Ascending aorta (tissue), 2 donors: ENCODE data around the gene ACTL8. TPM values are rescaled to one million over a fixed set of nuclear protein-coding genes. Genes with fewer than 3 reads are reported as not detected.

Experiments
- DNase-seq, 2 donors: peaks; one replicate each; pipeline ENCODE4 v3.0.0-alpha.2; 2019; ENCODE audit warnings: low spot score in 2 of 2
- H3K27ac ChIP-seq, 2 donors: fragments of 200-600 bp; sonication (generic); one replicate each; pipeline ENCODE4 v1.5.1; 2016 to 2017; ENCODE audit warnings: mild to moderate bottlenecking in 1 of 2
- H3K27me3 ChIP-seq: fragments of 200-600 bp; sonication (generic); one replicate; pipeline ENCODE4 v1.5.1; 2017
- H3K36me3 ChIP-seq, 2 donors: fragments of 200-600 bp; sonication (generic); one replicate each; pipeline ENCODE4 v1.5.1; 2016
- H3K4me1 ChIP-seq, 2 donors: fragments of 200-600 bp; sonication (generic); one replicate each; pipeline ENCODE4 v1.5.1; 2016 to 2017; ENCODE audit warnings: mild to moderate bottlenecking in 1 of 2
- H3K4me3 ChIP-seq, 2 donors: fragments of 200-600 bp; sonication (generic); one replicate each; pipeline ENCODE4 v1.5.1; 2016 to 2017; ENCODE audit warnings: mild to moderate bottlenecking in 1 of 2
- H3K9me3 ChIP-seq, 2 donors: fragments of 200-600 bp; sonication (generic); one replicate each; pipeline ENCODE4 v1.5.1; 2016
- CTCF ChIP-seq, 3 experiments: fragments of 200-600 bp in 2 of 3; fragments of 450-650 bp in 1 of 3; sonication (generic) in 2 of 3; IDR thresholded peaks; one replicate each; pipeline ENCODE4 v1.5.1; 2016 to 2019; ENCODE audit warnings: antibody characterized with exemption in 3 of 3, mild to moderate bottlenecking in 1 of 3, moderate library complexity in 1 of 3
- intact Hi-C: fragments of 100-400 bp; cut with DNase I; formaldehyde crosslinking; loops from one replicate; pipeline ENCODE4 v1.15.1; 2023
- total RNA-seq: library from RNA; depleted of rRNA; stranded (reverse); fragments of >200 nt; gene quantifications from one replicate; pipeline ENCODE4 v1.1.0, GENCODE V29; 2016

The ACTL8 gene
- total RNA-seq, 1 donor from 2014 or later, result not detected

GRCh38 chr1:17763995-17764394 is 8.9 kb downstream of the ACTL8 start:
- H3K27me3 ChIP-seq, result no peaks in the 10 kb centered on the region
- no peaks in the 10 kb centered on the region for H3K36me3 ChIP-seq
- H3K4me3 ChIP-seq, result no peak overlapping the region
- intact Hi-C loops, result no loop called here
- H3K27ac ChIP-seq, result no peak overlapping the region
- no peak for DNase-seq
- H3K4me1 ChIP-seq, result no peaks in the 10 kb centered on the region
- no peak for TF ChIP-seq CTCF (IDR thresholded peaks at IDR 0.05)
- peaks cover 16 to 21% of the 10 kb centered on the region in 2 donors for H3K9me3 ChIP-seq

- intact Hi-C loops, result no loop called here
- H3K27me3 ChIP-seq, result no peaks in the 10 kb centered on the region
- H3K36me3 ChIP-seq, result no peaks in the 10 kb centered on the region
- peaks cover 10 to 16% of the 10 kb centered on the region in 2 donors for H3K9me3 ChIP-seq
- no peak overlapping the region for H3K27ac ChIP-seq
- TF ChIP-seq CTCF (IDR thresholded peaks at IDR 0.05), result no peak
- no peaks in the 10 kb centered on the region for H3K4me1 ChIP-seq
- H3K4me3 ChIP-seq, result no peak overlapping the region
- no peak for DNase-seq
These were observed 9.5 kb downstream of the ACTL8 start for GRCh38 chr1:17764591-17764990.

- no peak for DNase-seq
- intact Hi-C loops, result no loop called here
These were observed 10.6 kb downstream of the ACTL8 start for GRCh38 chr1:17765444-17766411.

GRCh38 chr1:17768651-17769241 is 13.6 kb downstream of the ACTL8 start:
- intact Hi-C loops, result no loop called here
- no peaks in the 10 kb centered on the region for H3K36me3 ChIP-seq
- no peak overlapping the region for H3K4me3 ChIP-seq
- H3K27me3 ChIP-seq, result no peaks in the 10 kb centered on the region
- DNase-seq, result peak in 1 of 2 donors; percentile 68
- no peaks in the 10 kb centered on the region for H3K4me1 ChIP-seq
- no peak for TF ChIP-seq CTCF (IDR thresholded peaks at IDR 0.05)
- H3K27ac ChIP-seq, result no peak overlapping the region
- H3K9me3 ChIP-seq, result no peaks in the 10 kb centered on the region

More at GRCh38 chr1:17765444-17766411, 10.6 kb downstream of the ACTL8 start:
- Histone ChIP-seq H3K9me3 (peaks cover 0 to 4% of the 10 kb centered on the region in 2 donors), H3K4me3 (no peak overlapping the region), H3K27me3 (no peaks in the 10 kb centered on the region), H3K36me3 (no peaks in the 10 kb centered on the region), H3K27ac (no peak overlapping the region), H3K4me1 (no peaks in the 10 kb centered on the region)
- no peak for TF ChIP-seq CTCF (IDR thresholded peaks at IDR 0.05)

GRCh38 chr1:17770983-17771382 is 15.8 kb downstream of the ACTL8 start:
- TF ChIP-seq CTCF (IDR thresholded peaks at IDR 0.05), result no peak
- intact Hi-C loops, result no loop called here
- H3K4me1 ChIP-seq, result no peaks in the 10 kb centered on the region
- DNase-seq, result no peak
- no peak overlapping the region for H3K4me3 ChIP-seq
- no peak overlapping the region for H3K27ac ChIP-seq
- no peaks in the 10 kb centered on the region for H3K9me3 ChIP-seq
- no peaks in the 10 kb centered on the region for H3K27me3 ChIP-seq
- no peaks in the 10 kb centered on the region for H3K36me3 ChIP-seq
